CD4-positive, alpha-beta T cell (primary cell): ENCODE measurements around the gene ASXL2. TPM values are rescaled to one million over a fixed set of nuclear protein-coding genes. Genes with fewer than 3 reads are reported as not detected.

ENCODE experiments used
- ATAC-seq: fragments of 200-7000 bp; cut with Tn5 transposase; one replicate; pipeline ENCODE4 v1.10.0; 2022; ENCODE audit warnings: mild to moderate bottlenecking; ENCODE audit not compliant: poor library complexity
- CTCF ChIA-PET: fragments of 350-600 bp; sonication (Branson Sonifier 250); formaldehyde crosslinking; loops from one replicate; lab custom pipeline; 2021; ENCODE audit warnings: antibody characterized with exemption, inconsistent platforms; lab: Charles Lee
- POLR2A ChIA-PET: fragments of 350-600 bp; sonication (Branson Sonifier 250); formaldehyde crosslinking; loops from one replicate; lab custom pipeline; 2021; ENCODE audit warnings: antibody characterized with exemption, inconsistent platforms; lab: Charles Lee
- DNase-seq, 14 experiments: peaks; one replicate each; pipeline ENCODE4 v3.0.0-alpha.2; 2013 to 2020; ENCODE audit warnings: mixed read lengths in 2 of 14
- H3K27ac ChIP-seq, 2 donors: one replicate each; pipeline versions ENCODE4 v1.5.1 to v1.7.0; 2013; ENCODE audit warnings: low read length in 2 of 2, low read depth in 1 of 2, mild to moderate bottlenecking in 1 of 2
- H3K27me3 ChIP-seq, 2 experiments: 1 replicate in 1 of 2; 2 replicates in 1 of 2; pipeline versions ENCODE4 v1.6.1 to v1.7.0; 2013; ENCODE audit warnings: low read length in 2 of 2, control low read depth in 1 of 2, mild to moderate bottlenecking in 1 of 2, moderate library complexity in 1 of 2; ENCODE audit not compliant: insufficient read depth in 2 of 2, control insufficient read depth in 1 of 2
- H3K36me3 ChIP-seq: one replicate; pipeline ENCODE4 v1.6.1; 2013; ENCODE audit warnings: low read length, control low read depth; ENCODE audit not compliant: insufficient read depth
- H3K4me1 ChIP-seq: one replicate; pipeline ENCODE4 v1.6.1; 2013; ENCODE audit warnings: low read length, control low read depth; ENCODE audit not compliant: insufficient read depth
- H3K4me3 ChIP-seq: one replicate; pipeline ENCODE4 v1.5.1; 2013; ENCODE audit warnings: mild to moderate bottlenecking, low read length, moderate library complexity
- H3K9me3 ChIP-seq, 2 experiments: 1 replicate in 1 of 2; 2 replicates in 1 of 2; pipeline versions ENCODE4 v1.6.1 to v1.7.0; 2013; ENCODE audit warnings: low read length in 2 of 2, mild to moderate bottlenecking in 2 of 2, control low read depth in 1 of 2, moderate library complexity in 1 of 2; ENCODE audit not compliant: control insufficient read depth in 1 of 2, insufficient read depth in 1 of 2
- H3K27ac Mint-ChIP-seq: one replicate; pipeline ENCODE4 v1.8.0; 2020; ENCODE audit warnings: mixed read lengths
- H3K27me3 Mint-ChIP-seq: one replicate; pipeline ENCODE4 v1.8.0; 2021; ENCODE audit warnings: mixed read lengths
- H3K36me3 Mint-ChIP-seq: one replicate; pipeline ENCODE4 v1.8.0; 2021; ENCODE audit warnings: low read depth, mixed read lengths
- H3K4me1 Mint-ChIP-seq: one replicate; pipeline ENCODE4 v1.8.0; 2021; ENCODE audit warnings: low read depth, mixed read lengths
- H3K4me3 Mint-ChIP-seq: one replicate; pipeline ENCODE4 v1.8.0; 2020; ENCODE audit warnings: mild to moderate bottlenecking, mixed read lengths
- H3K9me3 Mint-ChIP-seq: one replicate; pipeline ENCODE4 v1.8.0; 2020; ENCODE audit warnings: mixed read lengths
- CTCF ChIP-seq: fragments of 200-600 bp; IDR thresholded peaks from one replicate; pipeline ENCODE4 v1.8.0; 2022; ENCODE audit warnings: antibody characterized with exemption, mild to moderate bottlenecking
- intact Hi-C, 2 experiments: fragments of 100-400 bp; cut with DNase I in 1 of 2; cut with micrococcal nuclease in 1 of 2; formaldehyde crosslinking; loops; one replicate each; pipeline versions ENCODE4 v1.15.1 to v1.9.0; 2023 to 2025; cut with DNase I, micrococcal nuclease
- total RNA-seq, 174 experiments: library from RNA in 2 of 174; stranded (reverse) in 2 of 174; gene quantifications; one replicate each; pipeline ENCODE4 v1.2.3 and lab custom pipeline; 2021 to 2026

ASXL2 gene
- total RNA-seq, 2 experiments from 2014 or later: 15.1 to 17.2 TPM

GRCh38 chr2:25806941-25807340, 71.3 kb downstream of the ASXL2 start:
- intact Hi-C loops: no loop called here
- no peak for TF ChIP-seq CTCF
- Mint-ChIP-seq H3K27ac (no peak overlapping the region), H3K9me3 (no peaks in the 10 kb centered on the region), H3K4me3 (no peak overlapping the region), H3K36me3 (peaks cover 57% of the 10 kb centered on the region), H3K4me1 (peaks cover 48% of the 10 kb centered on the region), H3K27me3 (no peaks in the 10 kb centered on the region)
- ATAC-seq (no peak), DNase-seq (no peak)
- H3K27ac ChIP-seq: no peak overlapping the region
- POLR2A ChIA-PET: interaction anchor here (2.1 kb wide), 1 partner anchor 12 kb away, joined by 4 read pairs; no protein-coding TSS in a partner anchor
- CTCF ChIA-PET: no interaction called here
- peaks cover 52% of the 10 kb centered on the region for H3K36me3 ChIP-seq
- H3K4me1 ChIP-seq: no peaks in the 10 kb centered on the region
- H3K9me3 ChIP-seq: no peaks in the 10 kb centered on the region
- H3K4me3 ChIP-seq: no peak overlapping the region
- H3K27me3 ChIP-seq: no peaks in the 10 kb centered on the region

- peak overlapping the region; percentile 58 for H3K27ac Mint-ChIP-seq
- H3K9me3 ChIP-seq: no peaks in the 10 kb centered on the region
- ATAC-seq (no peak), DNase-seq (no peak)
- no peak for TF ChIP-seq CTCF
- no peak overlapping the region for H3K4me3 ChIP-seq
- intact Hi-C loops: no loop called here
- no peak overlapping the region for H3K27ac ChIP-seq
- no peaks in the 10 kb centered on the region for H3K9me3 Mint-ChIP-seq
- H3K36me3 Mint-ChIP-seq: peaks cover 65% of the 10 kb centered on the region
- POLR2A ChIA-PET: interaction anchor here (2.1 kb wide), 1 partner anchor 11 kb away, joined by 4 read pairs; no protein-coding TSS in a partner anchor
- H3K36me3 ChIP-seq: peaks cover 52% of the 10 kb centered on the region
- no peak overlapping the region for H3K4me3 Mint-ChIP-seq
- CTCF ChIA-PET: interaction anchor here (0.9 kb wide), 1 partner anchor 10 kb away, joined by 4 read pairs; no protein-coding TSS in a partner anchor
- no peaks in the 10 kb centered on the region for H3K27me3 ChIP-seq
- H3K27me3 Mint-ChIP-seq: no peaks in the 10 kb centered on the region
- H3K4me1 Mint-ChIP-seq: peaks cover 57% of the 10 kb centered on the region
- no peaks in the 10 kb centered on the region for H3K4me1 ChIP-seq
Observed at GRCh38 chr2:25805987-25806386, 72.3 kb downstream of the ASXL2 start.

GRCh38 chr2:25804338-25804737, 73.9 kb downstream of the ASXL2 start:
- H3K9me3 Mint-ChIP-seq: no peaks in the 10 kb centered on the region
- H3K4me3 Mint-ChIP-seq: no peak overlapping the region
- Histone ChIP-seq H3K27me3 (no peaks in the 10 kb centered on the region), H3K36me3 (peaks cover 41% of the 10 kb centered on the region), H3K27ac (no peak overlapping the region), H3K4me1 (no peaks in the 10 kb centered on the region), H3K9me3 (no peaks in the 10 kb centered on the region), H3K4me3 (no peak overlapping the region)
- TF ChIP-seq CTCF: no peak
- intact Hi-C loops: no loop called here
- DNase-seq (no peak), ATAC-seq (no peak)
- POLR2A ChIA-PET: interaction anchor here (1.8 kb wide), 1 partner anchor 10 kb away, joined by 9 read pairs; no protein-coding TSS in a partner anchor
- peaks cover 61% of the 10 kb centered on the region for H3K36me3 Mint-ChIP-seq
- H3K27ac Mint-ChIP-seq: peak overlapping the region; percentile 17
- CTCF ChIA-PET: interaction anchor here (0.9 to 1.3 kb wide), 5 partner anchors 8 to 49 kb away, joined by 3 to 4 read pairs (median 3); no protein-coding TSS in a partner anchor
- peaks cover 52% of the 10 kb centered on the region for H3K4me1 Mint-ChIP-seq
- H3K27me3 Mint-ChIP-seq: no peaks in the 10 kb centered on the region
